Loucy (cell line): ENCODE data around the gene C1QTNF9.

Source experiments
- CTCF ChIP-seq: fragments of 200-600 bp; sonication (generic); conservative IDR thresholded peaks from 2 replicates; pipeline ENCODE4 v1.5.1; 2014; ENCODE audit warnings: mild to moderate bottlenecking, antibody characterized with exemption, low read length
- EZH2phosphoT487 ChIP-seq: fragments of 200-600 bp; IDR thresholded peaks from 2 replicates; pipeline ENCODE4 v1.6.1; 2018; ENCODE audit warnings: antibody characterized with exemption, mild to moderate bottlenecking, moderate library complexity, borderline replicate concordance

GRCh38 chr13:24356270-24356669 is 46.9 kb downstream of the C1QTNF9 start:
- no peak for TF ChIP-seq CTCF
- no peak for TF ChIP-seq EZH2phosphoT487
